HG02571 (cell line): ENCODE results near the gene TECPR2.
"Not testable (repeated sequence)": the region's sequence is repeated elsewhere in the genome, so short reads cannot be mapped to it uniquely, and the experiment has no call there.

Experiments used
- ATAC-seq: cut with Tn5 transposase; IDR thresholded peaks from one replicate; pipeline ENCODE4 v1.9.1; 2021; ENCODE audit warnings: mild to moderate bottlenecking, moderate library complexity; ENCODE audit not compliant: unreplicated experiment

The TECPR2 gene

GRCh38 chr14:102523569-102524450, 161.1 kb downstream of the TECPR2 start:
- ATAC-seq: no peak

GRCh38 chr14:102524451-102525218, 161.9 kb downstream of the TECPR2 start:
- peak; percentile 96 for ATAC-seq

GRCh38 chr14:102525219-102525928, 162.6 kb downstream of the TECPR2 start:
- no peak for ATAC-seq

- no peak for ATAC-seq
These were observed 163.3 kb downstream of the TECPR2 start for GRCh38 chr14:102525929-102526497.

- ATAC-seq: no peak
These were observed 165.9 kb downstream of the TECPR2 start for GRCh38 chr14:102528431-102529170.

GRCh38 chr14:102530828-102531478, 168.2 kb downstream of the TECPR2 start:
- no peak for ATAC-seq

GRCh38 chr14:102532204-102532658, 169.5 kb downstream of the TECPR2 start:
- ATAC-seq: no peak

GRCh38 chr14:102537981-102538601, 175.3 kb downstream of the TECPR2 start:
- ATAC-seq: no peak

GRCh38 chr14:102538602-102539543, 176.1 kb downstream of the TECPR2 start:
- no peak for ATAC-seq

- ATAC-seq: no peak
These were observed 177.0 kb downstream of the TECPR2 start for GRCh38 chr14:102539544-102540314.

GRCh38 chr14:102540315-102541028, 177.7 kb downstream of the TECPR2 start:
- no peak for ATAC-seq

GRCh38 chr14:102541029-102541491, 178.3 kb downstream of the TECPR2 start:
- ATAC-seq: not testable (repeated sequence)

GRCh38 chr14:102541771-102542170, 179.0 kb downstream of the TECPR2 start:
- no peak for ATAC-seq

- no peak for ATAC-seq
These were observed 181.5 kb downstream of the TECPR2 start for GRCh38 chr14:102544046-102544746.

GRCh38 chr14:102544747-102545460, 182.2 kb downstream of the TECPR2 start:
- ATAC-seq: no peak
